ENCODE measurements around the gene AXIN1. TPM values are rescaled to one million over a fixed set of nuclear protein-coding genes. Genes with fewer than 3 reads are reported as not detected.

Gene AXIN1
- total and polyA plus RNA-seq, 9 donors, result 3.7 to 27.2 (median 23.0) TPM

GRCh38 chr16:289395-289997, 63.0 kb downstream of the AXIN1 start:
- no peak for DNase-seq
- H3K36me3 ChIP-seq, result no peaks in the 10 kb centered on the region
- no peaks in the 10 kb centered on the region for H3K9me3 ChIP-seq
- H3K27ac ChIP-seq, result no peak overlapping the region
- intact Hi-C loops (cut with DNase I), result no loop called here
- no peak for TF ChIP-seq CTCF (IDR thresholded peaks at IDR 0.05)
- TF ChIP-seq POLR2A (IDR thresholded peaks at IDR 0.05), result no peak
- TF ChIP-seq EP300 (IDR thresholded peaks at IDR 0.05), result no peak
- no peak overlapping the region for H3K4me3 ChIP-seq
- no peaks in the 10 kb centered on the region for H3K4me1 ChIP-seq (ENCODE audit: insufficient read depth)
- WGBS, 3 donors, result 88 to 91% (median 91%) methylated on average over 22 of the region's 22 CpGs
- H3K27me3 ChIP-seq, result no peaks in the 10 kb centered on the region

DNA sequence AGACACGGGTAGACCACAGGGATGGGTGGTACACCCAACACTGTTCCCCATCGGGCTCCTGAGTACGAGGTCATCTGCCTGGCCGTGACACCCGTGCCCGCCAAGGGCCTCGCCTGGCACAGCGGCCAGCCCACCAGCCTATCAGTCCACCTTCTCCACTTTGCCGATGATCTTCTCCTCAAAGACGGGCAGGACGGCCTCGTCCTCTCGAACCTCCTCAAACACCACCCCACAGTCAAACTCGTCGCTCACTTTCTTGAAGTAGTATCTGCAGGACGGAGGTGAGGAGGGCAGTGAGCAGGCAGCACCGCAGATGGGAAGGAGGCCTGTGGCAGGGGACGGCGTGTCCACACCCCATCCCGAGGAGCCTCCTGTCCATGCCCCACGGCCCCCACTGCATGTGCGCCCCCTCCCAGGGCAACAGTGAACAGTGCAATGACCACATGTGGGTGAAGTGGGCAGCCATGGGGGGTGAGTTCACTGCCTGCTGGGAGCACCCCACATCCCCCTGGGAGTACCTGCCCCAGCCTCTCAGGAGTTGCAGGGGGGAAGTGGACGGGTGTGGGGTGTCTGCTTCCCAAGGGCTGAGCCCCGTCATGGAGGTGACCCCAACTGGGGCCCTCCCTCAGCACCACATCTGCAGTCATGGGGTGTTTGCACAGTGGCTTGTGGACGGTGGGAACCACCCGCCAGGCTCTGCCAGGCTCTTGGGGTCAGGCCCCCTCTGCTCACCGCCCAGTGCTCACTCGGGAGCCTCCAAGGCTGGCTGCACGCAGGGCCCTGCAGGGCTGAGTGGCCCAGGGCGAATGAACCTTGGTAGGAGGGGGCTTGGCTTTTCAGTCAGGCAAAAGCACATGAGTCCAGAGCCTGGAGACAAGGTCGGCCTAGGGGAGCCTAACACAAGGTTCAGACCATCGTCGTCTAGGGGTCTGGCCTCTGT, 64.3 kb downstream of the AXIN1 start:
- TF ChIP-seq POLR2A (IDR thresholded peaks at IDR 0.05) (no peak), CTCF (IDR thresholded peaks at IDR 0.05) (no peak), EP300 (IDR thresholded peaks at IDR 0.05) (no peak)
- no peak for DNase-seq
- Histone ChIP-seq H3K36me3 (no peaks in the 10 kb centered on the region), H3K4me1 (ENCODE audit: insufficient read depth) (no peaks in the 10 kb centered on the region), H3K27me3 (no peaks in the 10 kb centered on the region), H3K4me3 (no peak overlapping the region), H3K27ac (no peak overlapping the region), H3K9me3 (no peaks in the 10 kb centered on the region)
- 89 to 91% (median 90%) methylated on average over 33 of the region's 33 CpGs for WGBS, 3 donors
- intact Hi-C loops (cut with DNase I), result no loop called here

DNA sequence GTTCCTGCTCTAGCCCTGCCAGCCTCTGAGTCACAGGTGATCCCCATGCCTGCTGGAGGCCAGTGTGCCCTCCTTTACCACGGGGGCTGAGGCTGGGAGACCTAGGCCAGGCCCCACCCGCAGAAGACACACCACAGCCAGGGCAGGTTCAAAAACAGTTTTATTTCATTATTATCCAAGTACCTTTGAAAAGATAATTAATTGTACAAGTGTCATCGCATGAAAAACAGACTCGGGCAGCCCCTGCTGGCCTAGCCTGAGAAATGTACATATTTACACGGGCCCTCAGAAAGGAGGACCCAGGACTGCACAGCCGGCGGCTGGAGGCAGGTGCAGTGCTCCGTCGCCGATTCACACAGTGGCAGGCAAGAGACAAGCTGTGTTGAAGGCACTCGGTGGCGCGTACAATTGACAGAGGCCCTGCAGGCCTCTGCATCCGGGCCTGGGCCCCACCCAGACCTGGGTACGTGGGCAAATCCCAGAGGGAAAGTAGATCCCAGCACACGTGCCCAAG, 65.2 kb downstream of the AXIN1 start:
- Histone ChIP-seq H3K4me3 (no peak overlapping the region), H3K9me3 (no peaks in the 10 kb centered on the region), H3K4me1 (ENCODE audit: insufficient read depth) (no peaks in the 10 kb centered on the region), H3K36me3 (no peaks in the 10 kb centered on the region), H3K27me3 (no peaks in the 10 kb centered on the region), H3K27ac (no peak overlapping the region)
- TF ChIP-seq POLR2A (IDR thresholded peaks at IDR 0.05) (no peak), EP300 (IDR thresholded peaks at IDR 0.05) (no peak), CTCF (IDR thresholded peaks at IDR 0.05) (no peak)
- 81 to 85% (median 81%) methylated on average over 16 of the region's 16 CpGs for WGBS, 3 donors
- no peak for DNase-seq
- intact Hi-C loops (cut with DNase I), result no loop called here

- intact Hi-C loops (cut with DNase I), result no loop called here
- no peak overlapping the region for H3K27ac ChIP-seq
- WGBS, 3 donors, result 91 to 93% (median 92%) methylated on average over 22 of the region's 22 CpGs
- H3K27me3 ChIP-seq, result no peaks in the 10 kb centered on the region
- H3K4me3 ChIP-seq, result no peak overlapping the region
- TF ChIP-seq POLR2A (IDR thresholded peaks at IDR 0.05) (no peak), CTCF (IDR thresholded peaks at IDR 0.05) (no peak), EP300 (IDR thresholded peaks at IDR 0.05) (no peak)
- no peaks in the 10 kb centered on the region for H3K4me1 ChIP-seq (ENCODE audit: insufficient read depth)
- H3K36me3 ChIP-seq, result no peaks in the 10 kb centered on the region
- no peak for DNase-seq
- H3K9me3 ChIP-seq, result no peaks in the 10 kb centered on the region
Observed at GRCh38 chr16:286491-287297, 65.8 kb downstream of the AXIN1 start.
